Medulla oblongata (tissue), 1 donor: ENCODE data around the gene TIAM1.

Experiments
- DNase-seq: peaks from one replicate; pipeline ENCODE4 v3.0.0-alpha.2; 2015; ENCODE audit errors: extremely low spot score

The TIAM1 gene

DNA sequence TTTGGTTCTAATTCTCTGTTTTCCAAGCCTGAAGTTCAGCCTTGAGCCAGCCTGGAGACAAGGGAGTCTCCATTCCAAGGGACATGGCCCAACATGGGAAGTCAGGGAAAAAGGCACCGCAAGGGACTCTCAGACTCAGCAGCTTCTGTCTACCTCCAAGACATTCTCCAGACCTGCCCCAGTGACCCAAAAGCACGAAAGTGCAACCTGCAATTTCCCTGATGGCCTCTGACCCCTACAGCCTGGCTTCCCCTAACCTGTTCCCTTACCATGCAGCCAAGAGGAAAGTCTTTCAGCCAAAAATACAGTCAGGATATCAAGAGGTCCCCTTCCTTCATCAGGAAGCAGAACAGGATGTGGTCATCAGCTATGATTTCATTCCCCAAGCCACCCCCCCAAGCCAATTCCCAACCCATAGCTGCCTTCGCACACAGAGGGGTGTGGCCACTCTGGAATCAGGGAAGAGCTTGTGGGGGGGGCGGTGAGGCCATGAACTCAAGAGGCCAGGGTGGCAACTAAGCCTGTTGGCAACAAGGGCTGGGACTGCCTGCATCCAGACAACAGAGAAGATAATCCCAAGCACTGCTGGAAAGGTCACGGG lies 59.2 kb downstream of the TIAM1 start:
- DNase-seq, result no peak

DNA sequence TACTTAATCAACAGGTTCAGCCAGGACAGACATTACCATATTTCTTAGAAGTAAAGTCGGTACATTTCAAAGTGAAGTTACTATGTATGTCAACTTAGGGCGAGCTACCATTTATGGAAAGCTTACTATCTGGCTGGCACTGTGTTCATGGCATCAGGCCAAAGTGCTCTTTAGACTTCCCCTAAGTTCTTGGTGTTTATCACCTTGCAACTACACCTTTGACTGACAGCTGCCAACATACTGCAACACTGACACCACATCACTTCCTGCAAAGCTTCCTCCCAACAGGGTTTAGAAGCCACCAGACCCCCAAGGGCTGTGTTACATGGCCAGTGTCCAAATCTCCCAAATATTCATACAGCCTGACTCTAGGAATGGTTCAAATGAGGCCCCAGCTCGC lies 61.0 kb downstream of the TIAM1 start:
- no peak for DNase-seq

DNA sequence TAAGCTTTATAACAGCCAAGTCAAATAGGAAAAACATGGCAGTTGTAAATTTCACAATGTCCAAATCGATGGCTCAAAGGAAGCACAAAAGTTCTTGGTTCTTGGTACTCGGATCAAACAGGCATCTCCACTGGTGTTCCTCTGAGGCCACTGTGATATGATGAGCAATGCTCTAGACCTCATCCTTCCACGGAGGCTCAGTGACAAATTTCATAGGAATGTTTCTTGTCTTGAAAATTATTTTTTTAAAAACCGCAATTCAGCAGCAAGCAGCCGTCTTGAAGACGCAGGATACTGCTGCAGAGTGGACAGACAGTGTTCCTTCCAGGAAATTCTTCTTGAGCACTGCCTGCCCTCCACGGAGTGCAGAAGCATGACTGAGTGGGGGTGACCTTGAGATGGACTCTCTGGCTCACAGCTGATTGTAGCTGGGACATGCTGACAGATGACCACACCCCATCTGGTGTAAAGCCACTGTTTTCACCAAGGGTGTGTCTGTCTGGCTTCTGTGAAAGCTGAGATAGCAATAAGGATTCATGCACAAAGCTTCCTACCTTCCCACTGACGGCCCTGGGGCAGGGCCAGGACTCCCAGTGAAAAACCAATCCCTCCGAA lies 61.9 kb downstream of the TIAM1 start:
- no peak for DNase-seq

DNA sequence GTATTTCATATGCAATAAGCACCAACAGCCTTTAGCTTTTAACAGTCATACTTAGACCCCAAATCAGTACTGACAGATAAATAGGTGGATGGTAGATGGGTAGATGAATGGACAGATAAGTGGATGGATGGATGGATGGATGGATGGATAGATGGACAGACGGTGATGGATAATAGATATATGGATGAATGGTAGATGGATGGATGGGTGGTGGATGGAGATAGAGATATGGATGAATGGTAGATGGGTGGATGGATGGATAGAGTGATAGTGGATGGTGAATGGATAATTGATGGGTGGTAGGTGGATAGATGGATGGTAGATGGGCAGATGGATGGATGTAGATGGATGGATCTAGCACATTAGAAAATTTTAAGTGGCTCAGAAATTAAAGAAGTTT lies 62.5 kb downstream of the TIAM1 start:
- DNase-seq, result no peak

DNA sequence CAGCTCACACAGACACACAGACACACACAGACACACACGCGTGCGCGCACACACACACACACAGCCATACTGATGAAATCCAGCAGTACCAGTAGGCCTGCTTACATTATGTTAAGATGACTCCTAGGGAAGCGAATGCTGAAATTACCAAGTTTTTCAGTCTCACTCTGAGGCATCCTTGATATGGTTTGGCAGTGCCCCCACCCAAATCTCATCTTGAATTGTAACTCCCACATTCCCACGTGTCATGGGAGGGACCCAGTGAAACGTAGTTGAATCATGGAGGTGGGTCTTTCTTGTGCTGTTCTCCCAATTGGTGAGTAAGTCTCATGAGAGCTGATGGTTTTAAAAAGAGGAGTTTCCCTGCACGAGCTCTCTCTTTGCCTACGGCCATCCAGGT lies 64.1 kb downstream of the TIAM1 start:
- DNase-seq, result no peak

DNA sequence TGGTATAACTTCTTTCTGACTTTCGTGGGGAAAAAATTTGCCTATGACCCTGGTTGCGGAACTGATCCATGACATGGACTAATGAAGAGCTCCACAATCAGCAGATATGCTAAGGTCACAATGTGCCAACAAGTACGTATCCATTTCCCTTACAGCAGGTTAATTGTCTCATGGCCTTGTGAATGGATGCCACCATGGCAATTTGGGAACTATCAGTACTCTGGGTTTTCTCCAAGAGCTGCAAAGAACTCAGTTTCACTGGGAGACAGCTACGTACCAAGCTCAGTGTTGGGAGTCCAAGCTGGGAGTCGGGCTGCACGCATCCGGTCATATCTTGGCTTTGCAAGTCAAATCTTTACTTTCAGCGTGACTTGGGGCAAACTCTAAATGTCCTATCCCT lies 64.8 kb downstream of the TIAM1 start:
- DNase-seq, result no peak

DNA sequence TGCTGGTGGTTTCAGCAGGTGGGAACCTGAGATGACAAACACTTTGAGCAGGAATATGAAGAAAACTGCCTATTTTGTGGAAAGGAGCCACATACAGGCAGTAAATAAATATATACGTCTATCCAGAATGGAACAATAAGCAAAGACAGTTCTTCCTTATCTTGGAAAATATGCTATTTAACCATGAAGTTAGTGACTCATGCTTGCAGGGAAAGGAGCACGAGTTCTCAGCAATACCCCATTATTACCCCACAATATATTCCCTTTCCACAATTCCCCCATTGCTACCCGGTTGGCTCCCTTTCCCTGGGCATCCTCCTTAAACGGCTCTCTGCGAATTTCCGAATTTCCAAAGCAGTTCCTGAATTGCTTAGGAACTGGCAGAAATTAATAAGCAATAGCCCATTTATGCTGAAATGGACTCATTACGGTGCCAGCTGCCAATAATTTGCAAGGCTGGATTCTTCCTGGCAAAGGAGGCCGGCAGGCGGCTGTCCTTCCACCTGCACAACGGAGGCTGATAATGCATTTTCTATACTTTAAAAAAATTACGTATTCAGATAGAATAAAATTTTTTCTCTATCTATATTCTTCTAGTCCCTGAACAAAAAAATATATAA lies 65.4 kb downstream of the TIAM1 start:
- DNase-seq, result no peak

DNA sequence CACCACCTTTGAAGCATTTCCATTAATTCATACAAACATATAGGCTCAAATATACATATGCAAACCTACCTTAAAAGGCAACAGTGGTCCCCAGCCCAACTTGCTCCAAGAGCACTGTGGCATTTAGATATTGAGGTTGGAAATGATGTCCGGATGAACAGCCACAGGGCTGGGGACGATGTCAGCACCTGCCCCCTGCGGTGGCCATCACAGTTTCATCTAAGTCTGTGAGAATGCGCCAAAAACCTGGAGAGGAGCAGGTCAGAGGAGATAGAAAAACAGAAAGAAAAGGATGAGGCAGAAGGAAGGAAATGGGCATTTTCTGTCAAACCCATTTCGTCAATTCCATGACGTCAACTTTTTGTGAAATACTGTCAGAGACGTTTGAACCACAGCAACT lies 67.4 kb downstream of the TIAM1 start:
- DNase-seq, result no peak

DNA sequence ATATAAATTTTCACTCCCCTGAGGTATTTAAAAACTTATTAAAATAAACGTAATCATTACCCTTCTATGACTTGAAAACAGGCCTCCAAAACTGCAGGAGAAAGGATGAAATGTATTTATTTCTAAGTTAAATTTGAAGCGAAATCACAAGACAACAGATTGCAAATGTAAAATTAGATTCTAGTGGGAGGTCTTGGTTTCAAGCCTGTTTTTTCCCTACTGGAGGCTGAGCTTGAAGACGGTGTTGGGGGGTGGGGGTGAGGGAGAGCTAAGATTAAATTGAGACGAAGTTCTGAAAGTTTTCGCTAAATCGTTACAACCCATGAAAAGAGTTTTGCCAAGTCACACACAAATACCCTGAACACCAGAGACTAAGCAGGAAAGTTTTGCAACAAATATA lies 68.2 kb downstream of the TIAM1 start:
- DNase-seq, result no peak

DNA sequence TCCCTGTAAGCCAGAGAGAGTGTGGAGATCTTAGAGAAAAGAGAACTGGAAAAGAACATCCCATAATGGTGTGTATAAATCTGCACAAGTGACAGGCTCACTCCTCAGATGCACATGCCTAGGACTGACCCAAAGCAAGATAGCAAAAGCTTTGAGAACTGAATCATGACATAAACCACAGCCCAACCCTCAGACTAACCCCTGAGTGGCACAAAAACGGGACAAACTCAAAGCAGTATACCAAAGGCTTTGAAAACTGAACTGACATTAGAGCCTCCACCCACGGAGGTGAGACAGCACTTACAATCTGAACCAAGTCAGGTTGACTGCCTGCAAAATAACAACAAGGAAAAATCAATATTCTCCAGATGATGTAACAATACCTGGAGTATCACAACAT lies 70.8 kb downstream of the TIAM1 start:
- DNase-seq, result no peak

DNA sequence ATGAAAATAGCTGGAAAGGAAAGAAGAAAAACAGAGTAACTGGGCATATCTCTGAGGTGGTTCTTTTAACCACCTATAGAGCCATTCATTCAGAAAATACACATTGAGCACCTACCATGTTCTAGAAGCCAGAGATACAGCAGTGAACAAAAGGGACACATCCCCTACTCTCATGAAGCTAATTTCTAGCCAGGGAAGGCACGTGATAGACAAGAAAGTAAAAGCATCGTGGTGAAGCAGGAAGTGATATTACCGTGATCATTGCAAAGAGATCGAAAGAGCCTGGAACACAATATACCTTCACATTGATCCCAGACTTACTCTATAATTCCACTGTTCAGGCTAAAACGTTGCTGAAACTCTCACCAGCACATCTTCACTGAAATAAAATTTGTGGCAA lies 76.0 kb downstream of the TIAM1 start:
- no peak for DNase-seq

DNA sequence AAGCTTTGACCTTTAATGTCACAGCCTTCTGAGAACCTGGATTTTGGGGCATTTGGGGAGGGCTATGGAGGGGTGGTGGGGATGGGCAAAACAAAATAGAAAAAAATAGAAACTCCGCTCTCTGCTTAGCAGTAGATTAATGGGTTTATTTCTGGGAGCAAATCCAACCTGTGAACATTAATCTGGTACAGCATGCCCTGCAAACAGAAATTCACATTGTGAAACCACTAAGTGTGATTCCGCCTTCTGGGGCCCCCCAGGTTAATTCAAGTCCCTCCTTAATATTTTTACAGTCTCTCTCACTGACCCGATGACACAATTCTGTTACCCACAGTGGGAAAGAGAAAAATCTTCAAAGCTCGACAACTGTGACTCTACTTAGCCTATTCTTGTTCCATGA lies 76.4 kb downstream of the TIAM1 start:
- DNase-seq, result no peak

DNA sequence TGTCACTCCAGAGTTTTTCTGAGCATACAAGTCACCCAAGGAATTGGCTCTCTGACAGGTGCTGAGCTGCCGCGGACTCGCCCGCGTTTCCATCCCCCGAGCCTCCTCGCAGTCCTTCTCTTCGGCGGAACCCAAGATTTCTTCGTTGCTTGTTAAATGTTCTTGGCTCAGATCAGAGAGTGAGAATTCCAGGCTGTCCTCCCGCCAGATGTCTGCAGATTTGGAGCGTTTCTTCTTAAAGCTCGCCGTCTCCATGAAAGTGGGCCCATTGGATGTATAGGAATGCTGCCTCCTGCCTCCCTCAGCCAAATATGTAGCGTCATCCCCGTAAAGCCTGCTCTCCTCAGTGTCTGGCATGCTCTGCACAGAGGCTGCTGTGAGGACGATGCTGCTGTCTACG lies 77.8 kb downstream of the TIAM1 start:
- DNase-seq, result no peak

DNA sequence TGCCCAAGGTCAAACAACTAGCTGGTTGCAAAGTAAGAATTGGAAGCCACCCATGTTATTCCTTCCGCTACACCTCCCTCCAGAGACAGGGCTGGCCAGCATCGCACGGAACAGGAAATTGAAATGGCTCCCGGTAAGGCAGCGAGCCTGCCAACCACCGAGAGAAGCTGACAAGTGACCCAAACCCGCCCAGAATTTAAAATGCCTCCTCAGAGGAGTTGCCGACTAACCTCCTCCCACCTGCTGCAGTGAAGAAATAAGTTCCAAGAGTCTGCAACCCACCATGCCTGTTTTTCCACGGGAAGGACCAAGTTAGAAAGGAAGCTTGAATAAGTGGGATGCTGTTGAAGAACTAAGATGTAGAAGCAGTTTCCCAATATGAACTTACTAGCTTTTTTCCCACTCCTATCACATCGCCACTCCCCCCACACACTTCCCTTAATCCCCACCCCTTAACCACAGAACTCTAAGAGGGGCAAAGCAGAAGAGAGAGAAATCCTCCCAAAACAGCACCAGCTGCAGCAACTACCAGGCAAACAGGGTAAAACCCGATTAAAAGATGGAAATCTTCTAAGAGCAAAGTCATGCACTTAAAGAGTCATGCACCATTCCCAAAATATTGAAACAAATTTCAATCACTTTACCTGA lies 78.6 kb downstream of the TIAM1 start:
- DNase-seq, result peak; percentile 61

DNA sequence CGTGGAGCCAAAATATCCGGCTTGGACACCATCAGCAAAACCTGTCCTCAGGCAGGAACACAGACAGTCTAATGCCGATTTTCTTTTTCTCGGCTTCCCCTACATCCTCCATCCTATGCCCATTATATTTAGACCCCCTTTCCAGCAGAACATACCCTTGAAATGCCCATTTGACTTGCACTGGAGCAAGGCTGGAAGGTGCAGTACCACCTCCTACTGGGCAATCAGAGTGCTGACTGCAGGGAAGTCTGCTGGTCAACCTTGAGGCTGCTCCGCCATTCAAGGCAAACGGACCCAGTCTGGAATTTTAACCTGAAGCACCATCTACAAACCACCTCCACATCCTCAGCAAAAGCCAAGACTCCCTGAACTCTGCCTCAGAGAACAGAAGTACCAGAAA lies 79.5 kb downstream of the TIAM1 start:
- no peak for DNase-seq

DNA sequence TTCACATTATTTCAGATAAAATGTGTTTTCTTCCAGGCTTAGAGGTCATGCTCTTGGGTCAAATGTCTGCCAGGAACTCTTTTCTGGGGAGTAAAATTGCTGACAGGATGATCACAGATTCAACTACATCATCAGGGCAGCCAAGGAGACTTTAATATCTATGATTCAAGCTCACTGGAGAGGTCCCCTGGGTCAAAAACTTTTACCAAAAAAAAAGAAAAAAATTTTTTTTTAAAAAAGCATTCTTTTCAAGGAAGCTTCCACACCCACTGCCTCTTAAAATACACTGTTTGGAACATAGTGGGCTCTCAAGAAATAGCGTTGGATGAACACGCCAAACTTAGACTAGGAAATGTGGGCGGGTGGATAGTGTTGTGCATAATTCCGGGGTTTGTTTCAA lies 81.3 kb downstream of the TIAM1 start:
- no peak for DNase-seq

DNA sequence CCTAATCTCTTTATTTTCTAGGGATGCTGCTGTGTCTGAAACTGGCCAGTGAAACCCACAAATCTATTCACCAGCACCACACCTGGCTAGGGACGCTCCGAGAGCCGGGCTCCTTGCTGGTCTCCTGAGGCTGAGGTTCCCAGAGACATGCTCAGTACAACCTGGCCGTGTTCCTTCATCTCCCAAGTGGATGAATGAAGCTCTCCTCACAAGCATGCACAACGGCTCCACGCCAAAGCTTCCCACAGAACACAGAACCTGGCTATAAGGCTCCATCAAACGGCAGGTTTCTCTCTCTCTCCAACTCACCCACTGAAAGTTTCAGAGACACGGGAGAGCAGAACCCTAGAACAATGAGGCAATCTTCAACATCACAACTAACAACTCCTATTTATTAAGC lies 82.3 kb downstream of the TIAM1 start:
- DNase-seq, result no peak

DNA sequence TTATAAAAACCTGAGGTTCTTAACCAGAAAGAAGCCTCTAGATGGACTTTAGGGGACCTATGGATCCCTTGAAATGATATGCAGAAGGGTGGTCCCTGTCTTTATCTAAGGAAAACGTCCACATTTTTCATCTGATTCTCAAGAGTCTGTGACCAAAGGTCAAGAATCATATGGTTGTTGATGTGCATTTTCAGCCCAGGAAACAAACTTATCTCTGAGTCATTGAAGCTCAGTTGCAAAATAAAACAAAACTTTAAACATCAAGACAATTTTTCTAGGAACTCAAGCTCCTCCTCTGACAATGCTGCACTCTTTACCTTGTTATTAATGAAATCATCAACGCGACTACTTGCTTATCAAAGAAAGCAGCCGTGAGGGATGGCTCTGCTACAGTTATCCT lies 83.3 kb downstream of the TIAM1 start:
- DNase-seq, result no peak

DNA sequence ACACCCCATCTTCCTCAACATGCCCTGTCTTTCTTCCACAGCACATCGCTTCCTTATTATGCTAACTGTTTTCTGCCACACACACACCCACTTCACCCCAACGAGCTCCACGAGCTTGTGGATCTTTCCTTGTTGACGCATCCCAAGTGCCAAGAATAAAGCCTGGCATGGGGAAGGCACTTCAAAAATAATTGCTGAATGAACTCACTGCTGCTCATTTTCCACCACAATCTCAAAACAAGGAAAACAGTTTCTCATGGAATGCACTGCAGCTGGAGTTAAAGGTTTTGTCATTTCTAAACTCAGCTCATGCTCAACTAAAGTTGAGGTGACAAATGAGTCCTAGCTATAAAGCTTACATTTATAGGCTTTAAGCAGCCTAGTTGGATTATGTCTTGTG lies 86.0 kb downstream of the TIAM1 start:
- no peak for DNase-seq

DNA sequence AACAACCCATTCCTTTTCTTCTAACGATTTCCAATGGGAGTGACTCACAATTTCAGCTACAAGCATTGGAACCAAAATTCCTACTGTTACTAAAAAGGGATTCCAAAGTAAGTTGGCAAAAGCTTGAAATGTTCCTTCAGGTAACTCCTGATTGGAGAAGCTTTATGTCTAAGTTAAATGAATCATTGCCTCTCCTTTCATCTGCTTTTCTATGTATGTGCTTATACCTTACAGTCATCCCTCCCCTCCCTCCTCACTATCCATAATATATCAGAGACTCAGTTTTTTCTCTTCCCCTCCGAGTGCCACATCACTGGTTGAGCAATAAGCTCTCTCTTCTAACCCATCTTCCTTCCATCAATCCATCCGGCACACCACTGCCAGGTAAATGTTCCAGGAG lies 86.8 kb downstream of the TIAM1 start:
- DNase-seq, result no peak

DNA sequence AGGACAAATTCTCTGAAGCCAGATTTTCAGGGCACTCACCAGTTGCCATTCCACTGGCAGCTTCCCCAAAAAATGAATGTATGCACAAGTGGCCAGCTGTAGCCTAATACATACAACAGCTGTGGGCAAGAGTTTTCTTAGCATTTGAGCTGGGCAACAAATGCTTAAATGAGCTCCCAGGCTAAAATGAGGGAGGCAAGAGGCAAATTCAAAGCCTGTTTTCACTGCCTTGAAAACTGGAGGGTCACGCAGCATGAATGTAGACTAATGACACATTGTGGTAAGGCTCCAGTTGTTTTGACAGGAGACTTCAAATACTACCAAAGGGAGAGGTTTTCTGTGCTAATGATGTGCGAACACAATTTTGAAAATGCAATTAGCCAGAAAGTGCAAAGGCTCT lies 88.2 kb downstream of the TIAM1 start:
- DNase-seq, result no peak

DNA sequence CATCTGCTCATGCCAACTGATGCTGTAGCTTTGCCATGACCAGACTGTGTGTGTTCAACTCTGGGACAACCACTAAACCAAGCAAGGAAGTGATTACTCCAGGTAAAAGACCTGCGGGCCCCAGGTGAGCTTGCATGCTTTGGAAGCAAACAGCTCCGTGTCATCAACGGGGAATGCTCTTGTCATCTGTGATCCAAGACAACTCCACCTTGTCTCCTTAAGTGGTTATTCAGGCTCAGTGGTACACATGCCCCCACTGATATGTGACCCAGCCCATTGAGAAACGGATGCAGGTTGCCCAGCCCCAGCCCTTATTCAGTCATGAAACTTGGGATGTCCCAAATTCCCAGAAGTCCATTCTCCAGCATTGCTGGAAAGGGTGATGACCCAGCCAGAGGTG lies 89.0 kb downstream of the TIAM1 start:
- DNase-seq, result no peak

DNA sequence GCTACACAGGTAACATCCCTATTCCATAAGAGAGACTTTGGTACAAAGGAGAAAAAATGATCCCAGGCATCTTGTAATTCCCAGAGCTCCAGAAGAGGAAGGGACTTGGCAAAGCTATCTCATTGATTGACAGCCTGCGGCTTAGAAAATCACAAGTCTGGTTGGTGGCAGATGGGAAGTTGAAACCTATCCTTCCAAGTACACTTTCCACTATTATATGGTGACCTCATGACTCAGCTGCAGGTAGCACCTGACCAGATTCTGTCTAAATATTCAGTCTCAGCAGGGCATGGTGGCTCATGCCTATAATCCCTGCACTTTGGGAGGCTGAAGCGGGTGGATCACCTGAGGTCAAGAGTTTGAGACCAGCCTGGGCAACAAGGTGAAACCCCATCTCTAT lies 89.9 kb downstream of the TIAM1 start:
- DNase-seq, result no peak
